RWPE1 (cell line): ENCODE data around the gene GPR183.

Experiments
- CTCF ChIA-PET: fragments of 350-600 bp; sonication (Branson Sonifier 250); formaldehyde crosslinking; extraction: SDS; loops from one replicate; lab custom pipeline; 2021; lab: Yijun Ruan, JAX
- POLR2A ChIA-PET: fragments of 400-600 bp; formaldehyde crosslinking; extraction: SDS; loops from one replicate; lab custom pipeline; 2020; ENCODE audit warnings: antibody characterized with exemption; ENCODE audit not compliant: low non-redundant PET; lab: Yijun Ruan, JAX
- DNase-seq: peaks from one replicate; pipeline ENCODE4 v3.0.0; 2012; ENCODE audit warnings: low spot score
- H3K27ac ChIP-seq: fragments of 450-650 bp; 2 replicates; pipeline ENCODE4 v1.5.1; 2017
- CTCF ChIP-seq: fragments of 450-650 bp; conservative IDR thresholded peaks from 2 replicates; pipeline ENCODE4 v1.5.1; 2017; ENCODE audit warnings: low read depth, mild to moderate bottlenecking

Gene GPR183

GRCh38 chr13:99353246-99353600 is 46.0 kb upstream of the GPR183 start:
- no peak overlapping the region for H3K27ac ChIP-seq
- TF ChIP-seq CTCF, result no peak
- CTCF ChIA-PET, result no interaction called here
- POLR2A ChIA-PET, result no interaction called here
- DNase-seq, result no peak

GRCh38 chr13:99352351-99353245 is 45.4 kb upstream of the GPR183 start:
- ChIA-PET CTCF (interaction anchor here (0.5 to 0.6 kb wide), 2 partner anchors 42 to 176 kb away, joined by 3 read pairs; no protein-coding TSS in a partner anchor), POLR2A (no interaction called here)
- no peak for TF ChIP-seq CTCF
- no peak overlapping the region for H3K27ac ChIP-seq
- DNase-seq, result no peak

- POLR2A ChIA-PET, result no interaction called here
- CTCF ChIA-PET, result interaction anchor here (0.5 kb wide), 1 partner anchor 175 kb away, joined by 3 read pairs; no protein-coding TSS in a partner anchor
- DNase-seq, result no peak
- TF ChIP-seq CTCF, result no peak
- H3K27ac ChIP-seq, result no peak overlapping the region
These were observed 44.6 kb upstream of the GPR183 start for GRCh38 chr13:99351772-99352171.

- H3K27ac ChIP-seq, result no peak overlapping the region
- POLR2A ChIA-PET, result no interaction called here
- CTCF ChIA-PET, result no interaction called here
- TF ChIP-seq CTCF, result no peak
- DNase-seq, result no peak
These were observed 43.0 kb upstream of the GPR183 start for GRCh38 chr13:99350191-99350590.

- no peak for TF ChIP-seq CTCF
- no peak for DNase-seq
- ChIA-PET CTCF (no interaction called here), POLR2A (no interaction called here)
- H3K27ac ChIP-seq, result no peak overlapping the region
These were observed 40.8 kb upstream of the GPR183 start for GRCh38 chr13:99347911-99348451.

GRCh38 chr13:99347335-99347878 is 40.2 kb upstream of the GPR183 start:
- no peak for DNase-seq
- no peak for TF ChIP-seq CTCF
- ChIA-PET POLR2A (no interaction called here), CTCF (interaction anchor here (0.6 kb wide), 1 partner anchor 584 kb away, joined by 3 read pairs; no protein-coding TSS in a partner anchor)
- H3K27ac ChIP-seq, result no peak overlapping the region
